Ovary (tissue), 9 donors: ENCODE measurements around the gene SORCS2. TPM values are rescaled to one million over a fixed set of nuclear protein-coding genes. Genes with fewer than 3 reads are reported as not detected.
A peak's percentile ranks its signal among the peaks of the same experiment; 100 is the strongest.

Experiments used
- DNase-seq, 5 donors: peaks; one replicate each; pipeline ENCODE4 v3.0.0-alpha.2; 2019 to 2020
- H3K27ac ChIP-seq, 2 donors: fragments of 200-600 bp; one replicate each; pipeline versions ENCODE4 v1.5.1 to v1.8.0; 2019 to 2022
- H3K27me3 ChIP-seq: fragments of 200-600 bp; one replicate; pipeline ENCODE4 v1.8.0; 2022
- H3K36me3 ChIP-seq: fragments of 200-600 bp; sonication (generic); one replicate; pipeline ENCODE4 v1.5.1; 2019
- H3K4me1 ChIP-seq: one replicate; pipeline ENCODE4 v1.8.1; 2013; ENCODE audit warnings: mild to moderate bottlenecking, moderate library complexity; ENCODE audit not compliant: insufficient read depth
- H3K4me3 ChIP-seq: fragments of 200-600 bp; sonication (generic); one replicate; pipeline ENCODE4 v1.5.1; 2017
- H3K9me3 ChIP-seq, 2 donors: fragments of 200-600 bp in 1 of 2; sonication (generic) in 1 of 2; one replicate each; pipeline versions ENCODE4 v1.5.1 to v1.8.1; 2013 to 2019; ENCODE audit warnings: mild to moderate bottlenecking in 1 of 2, moderate library complexity in 1 of 2
- EP300 ChIP-seq: sonication (generic); formaldehyde crosslinking; IDR thresholded peaks from one replicate; pipeline ENCODE4 v1.6.1; 2017; ENCODE audit warnings: antibody characterized with exemption
- POLR2A ChIP-seq: fragments of 450-650 bp; IDR thresholded peaks from one replicate; pipeline ENCODE4 v1.6.1; 2017; ENCODE audit warnings: antibody characterized with exemption, mild to moderate bottlenecking, moderate library complexity
- WGBS, 3 donors: extraction: QIAGEN DNeasy Blood & Tissue Kit in 1 of 3; methylation state at CpG; one replicate each; pipeline versions ENCODE4 v1.1.5 to v1.1.7; 2013 to 2017; 5-methylcytosine and 5-hydroxymethylcytosine counted together
- intact Hi-C, 4 donors: fragments of 100-400 bp; cut with DNase I; formaldehyde crosslinking; loops; one replicate each; pipeline versions ENCODE4 v1.11.0 to v1.15.1; 2022 to 2023
- polyA plus RNA-seq, 2 donors: library from polyadenylated mRNA; stranded (reverse); fragments of 200-250 nt in 1 of 2; fragments of 350-450 nt in 1 of 2; fragmentation: Illumina TruSeq in 1 of 2; extraction: RNeasy Lipid Tissue Mini Kit (QIAGEN cat#74804) in 1 of 2; gene quantifications; one replicate each; pipeline ENCODE4 v1.2.3, GENCODE V29; 2013 to 2014
- total RNA-seq, 7 donors: library from RNA; depleted of rRNA in 2 of 7; stranded (reverse); fragments of >200 nt in 2 of 7; fragmentation: NEBNext Ultra II Directional in 3 of 7; extraction: Animal tissue kit (Norgen Biotek cat#: 25700) in 3 of 7; gene quantifications; one replicate each; pipeline versions ENCODE4 v1.1.0 to v1.2.4, GENCODE V29; 2016 to 2023
- TF ChIP-seq, protein P1 (sequence below), 3 donors: fragments of 450-650 bp in 2 of 3; fragments of 200-600 bp in 1 of 3; IDR thresholded peaks; one replicate each; pipeline versions ENCODE4 v1.5.1 to v1.8.0; 2016 to 2022; ENCODE audit warnings: antibody characterized with exemption in 3 of 3, mild to moderate bottlenecking in 1 of 3
- donor health status: DM: no; HTN: no; CAD: no; lungs with moderate emphysema.
- donor health status: DM: no; HTN: no; CAD: no.
- donor health status: Bipolar disorder and iron deficiency.
- donor health status: DM: yes; HTN: yes; CAD: no.
- donor health status: DM: no; HTN: no; CAD: no.
- donor health status: DM: yes; HTN: yes; CAD: no.

The SORCS2 gene
- total and polyA plus RNA-seq, 9 donors = 0.60 to 23.9 (median 7.1) TPM

DNA sequence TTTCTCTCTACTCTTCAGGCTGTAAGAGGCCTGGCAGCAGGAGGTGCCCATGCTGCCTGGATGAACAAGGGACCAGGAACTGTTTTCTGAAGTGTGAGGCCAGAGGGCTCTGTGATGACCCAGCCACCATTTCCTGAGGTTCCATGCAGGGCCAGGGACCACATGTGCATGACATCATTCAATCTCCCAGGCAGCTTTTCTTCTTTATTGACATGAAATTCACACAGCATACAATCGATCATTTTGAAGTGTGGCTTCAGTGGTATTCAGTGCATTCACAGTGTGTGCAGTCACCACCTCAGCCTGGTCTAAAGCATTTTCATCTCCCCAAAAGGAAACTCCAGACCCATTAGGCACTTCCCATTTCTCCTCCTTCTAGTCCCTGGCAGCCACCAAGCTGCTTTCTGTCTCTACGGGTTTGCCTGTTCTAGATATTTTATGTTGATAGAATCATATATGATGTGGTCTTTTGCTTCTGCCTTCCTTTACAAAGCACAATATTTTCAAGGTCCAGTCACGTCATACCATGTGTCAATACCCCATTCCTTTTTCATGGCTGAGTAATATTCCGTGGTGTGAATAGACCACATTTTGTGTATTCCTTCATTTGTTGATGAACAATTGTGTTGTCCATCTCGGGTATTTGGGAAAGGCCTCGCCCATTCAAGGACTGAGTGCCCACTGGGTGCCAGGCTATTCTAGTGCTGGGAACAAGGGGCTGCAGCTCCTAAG, 149.3 kb downstream of the SORCS2 start:
- H3K4me1 ChIP-seq = no peaks in the 10 kb centered on the region
- TF ChIP-seq EP300 (no peak), POLR2A (no peak)
- TF ChIP-seq, protein P1, sequence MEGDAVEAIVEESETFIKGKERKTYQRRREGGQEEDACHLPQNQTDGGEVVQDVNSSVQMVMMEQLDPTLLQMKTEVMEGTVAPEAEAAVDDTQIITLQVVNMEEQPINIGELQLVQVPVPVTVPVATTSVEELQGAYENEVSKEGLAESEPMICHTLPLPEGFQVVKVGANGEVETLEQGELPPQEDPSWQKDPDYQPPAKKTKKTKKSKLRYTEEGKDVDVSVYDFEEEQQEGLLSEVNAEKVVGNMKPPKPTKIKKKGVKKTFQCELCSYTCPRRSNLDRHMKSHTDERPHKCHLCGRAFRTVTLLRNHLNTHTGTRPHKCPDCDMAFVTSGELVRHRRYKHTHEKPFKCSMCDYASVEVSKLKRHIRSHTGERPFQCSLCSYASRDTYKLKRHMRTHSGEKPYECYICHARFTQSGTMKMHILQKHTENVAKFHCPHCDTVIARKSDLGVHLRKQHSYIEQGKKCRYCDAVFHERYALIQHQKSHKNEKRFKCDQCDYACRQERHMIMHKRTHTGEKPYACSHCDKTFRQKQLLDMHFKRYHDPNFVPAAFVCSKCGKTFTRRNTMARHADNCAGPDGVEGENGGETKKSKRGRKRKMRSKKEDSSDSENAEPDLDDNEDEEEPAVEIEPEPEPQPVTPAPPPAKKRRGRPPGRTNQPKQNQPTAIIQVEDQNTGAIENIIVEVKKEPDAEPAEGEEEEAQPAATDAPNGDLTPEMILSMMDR (IDR thresholded peaks at IDR 0.05) = no peak
- H3K36me3 ChIP-seq = no peaks in the 10 kb centered on the region
- no peaks in the 10 kb centered on the region for H3K27me3 ChIP-seq
- no peak for DNase-seq
- no peak overlapping the region for H3K27ac ChIP-seq
- H3K9me3 ChIP-seq = no peaks in the 10 kb centered on the region
- intact Hi-C loops = no loop called here
- 95 to 96% (median 96%) methylated on average over 6 of the region's 6 CpGs for WGBS, 3 donors
- H3K4me3 ChIP-seq = no peak overlapping the region

DNA sequence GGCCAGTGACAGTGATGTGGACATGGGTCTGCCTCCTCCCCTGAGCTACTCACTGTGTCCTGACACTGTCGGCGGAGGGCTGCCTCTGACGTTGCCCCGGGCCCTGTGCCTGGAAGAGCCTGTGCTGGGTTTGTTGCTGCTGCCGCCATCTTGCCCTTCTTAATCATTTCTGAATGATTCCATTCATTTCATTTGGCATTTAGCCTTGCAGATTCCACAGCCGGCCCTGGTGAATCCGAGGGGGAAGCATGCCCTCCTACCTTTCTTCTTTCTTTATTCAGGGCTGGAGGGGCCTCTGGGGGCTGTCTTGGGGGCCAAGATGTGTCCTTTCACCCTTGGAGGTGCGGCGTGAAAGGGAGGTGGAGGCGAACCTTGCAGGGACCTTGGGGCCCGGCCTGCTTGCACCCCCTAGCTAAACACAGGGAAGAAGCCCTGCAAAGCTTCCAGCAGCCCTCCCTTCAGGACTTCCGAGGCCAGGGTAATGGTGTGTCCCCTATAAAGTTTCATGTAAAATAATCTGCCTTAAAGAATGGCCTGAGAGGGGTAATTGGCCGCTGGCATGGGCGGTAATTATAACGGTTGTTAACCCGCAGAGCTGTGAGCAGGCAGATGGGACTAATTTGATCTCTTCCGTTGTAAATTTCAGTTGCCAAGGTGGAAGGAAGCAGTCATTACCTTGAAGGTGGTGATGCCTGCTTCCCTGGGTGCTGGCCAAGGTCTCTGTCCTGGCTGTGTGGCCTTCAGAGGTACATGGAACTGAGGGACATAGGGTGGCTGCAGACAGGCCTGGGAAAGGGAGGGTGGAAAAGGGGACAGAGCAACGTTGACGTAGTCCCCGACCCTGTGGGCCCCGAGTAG, 150.1 kb downstream of the SORCS2 start:
- no peak overlapping the region for H3K27ac ChIP-seq
- no peaks in the 10 kb centered on the region for H3K9me3 ChIP-seq
- H3K4me3 ChIP-seq = no peak overlapping the region
- peak in 1 of 5 donors; percentile 32 for DNase-seq
- TF ChIP-seq, protein P1 (IDR thresholded peaks at IDR 0.05) = no peak
- TF ChIP-seq EP300 = no peak
- TF ChIP-seq POLR2A = no peak
- H3K27me3 ChIP-seq = no peaks in the 10 kb centered on the region
- intact Hi-C loops = no loop called here
- WGBS, 3 donors = 88 to 89% (median 89%) methylated on average over 21 of the region's 21 CpGs
- H3K4me1 ChIP-seq = no peaks in the 10 kb centered on the region
- H3K36me3 ChIP-seq = no peaks in the 10 kb centered on the region

DNA sequence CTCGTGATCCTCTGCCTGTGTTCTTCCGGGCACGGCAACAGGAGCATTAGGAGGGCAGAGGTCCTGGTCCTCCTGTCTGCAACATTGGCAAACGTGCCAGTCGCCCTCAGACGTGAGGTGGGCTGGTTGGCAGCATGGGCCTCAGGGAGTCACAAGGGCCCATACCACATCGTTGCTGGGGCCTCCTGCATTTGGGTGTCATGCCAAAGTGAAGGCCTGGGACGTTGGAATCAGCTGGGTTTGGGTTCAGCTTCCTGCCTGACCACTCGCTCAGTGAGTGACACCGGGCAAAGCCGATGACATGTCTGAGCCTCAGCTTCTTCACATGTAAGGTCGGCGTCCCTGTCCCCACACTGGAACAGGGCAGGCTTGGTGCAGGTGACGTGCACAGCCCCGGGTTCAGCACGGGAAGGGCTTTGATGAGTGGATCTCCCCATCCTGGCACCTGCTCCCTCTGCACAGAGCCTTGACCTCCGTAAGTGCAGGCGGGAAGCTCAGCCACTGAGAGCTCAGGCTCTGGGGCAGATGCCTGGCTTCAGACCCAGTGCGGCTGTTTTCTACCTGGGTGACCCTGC, 150.8 kb downstream of the SORCS2 start:
- no peaks in the 10 kb centered on the region for H3K9me3 ChIP-seq
- no peaks in the 10 kb centered on the region for H3K4me1 ChIP-seq
- H3K36me3 ChIP-seq = no peaks in the 10 kb centered on the region
- intact Hi-C loops = no loop called here
- TF ChIP-seq EP300 (no peak), POLR2A (no peak)
- TF ChIP-seq, protein P1 (IDR thresholded peaks at IDR 0.05) = no peak
- no peak overlapping the region for H3K4me3 ChIP-seq
- DNase-seq = peak in 1 of 5 donors; percentile 33
- WGBS, 3 donors = 89 to 92% (median 90%) methylated on average over 19 of the region's 19 CpGs
- H3K27me3 ChIP-seq = no peaks in the 10 kb centered on the region
- no peak overlapping the region for H3K27ac ChIP-seq

DNA sequence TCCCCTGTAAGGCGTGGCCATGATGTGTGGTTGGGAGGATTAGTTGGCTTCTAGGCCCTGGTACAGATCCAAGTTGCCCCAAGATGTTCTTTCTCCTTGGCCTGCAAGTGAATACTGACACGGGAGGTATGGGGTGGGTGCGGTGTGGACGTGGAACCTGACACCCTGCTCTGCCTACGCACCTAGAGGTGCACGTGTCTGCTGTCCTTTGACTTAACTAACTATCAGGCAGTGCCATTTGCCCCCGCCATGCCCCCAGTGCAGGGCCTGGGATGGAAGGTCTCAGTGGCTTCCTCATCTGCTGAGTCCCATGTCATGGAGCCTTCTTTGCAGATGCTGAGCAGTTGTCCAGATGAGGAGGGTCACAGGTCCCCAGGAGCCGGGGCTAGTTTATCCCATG, 151.6 kb downstream of the SORCS2 start:
- WGBS, 3 donors = 81 to 95% (median 90%) methylated on average over 8 of the region's 8 CpGs
- no peak overlapping the region for H3K4me3 ChIP-seq
- H3K9me3 ChIP-seq = no peaks in the 10 kb centered on the region
- no peaks in the 10 kb centered on the region for H3K4me1 ChIP-seq
- no peaks in the 10 kb centered on the region for H3K36me3 ChIP-seq
- intact Hi-C loops = no loop called here
- H3K27ac ChIP-seq = no peak overlapping the region
- peak in 1 of 5 donors; percentile 29 for DNase-seq
- TF ChIP-seq, protein P1 (IDR thresholded peaks at IDR 0.05) = no peak
- TF ChIP-seq EP300 (no peak), POLR2A (no peak)
- H3K27me3 ChIP-seq = no peaks in the 10 kb centered on the region
